Measurements from ENCODE around the gene OGN. TPM values are rescaled to one million over a fixed set of nuclear protein-coding genes. Genes with fewer than 3 reads are reported as not detected.
A peak's percentile ranks its signal among the peaks of the same experiment; 100 is the strongest.

OGN gene
- total RNA-seq, 2 experiments from 2014 or later: not detected

DNA sequence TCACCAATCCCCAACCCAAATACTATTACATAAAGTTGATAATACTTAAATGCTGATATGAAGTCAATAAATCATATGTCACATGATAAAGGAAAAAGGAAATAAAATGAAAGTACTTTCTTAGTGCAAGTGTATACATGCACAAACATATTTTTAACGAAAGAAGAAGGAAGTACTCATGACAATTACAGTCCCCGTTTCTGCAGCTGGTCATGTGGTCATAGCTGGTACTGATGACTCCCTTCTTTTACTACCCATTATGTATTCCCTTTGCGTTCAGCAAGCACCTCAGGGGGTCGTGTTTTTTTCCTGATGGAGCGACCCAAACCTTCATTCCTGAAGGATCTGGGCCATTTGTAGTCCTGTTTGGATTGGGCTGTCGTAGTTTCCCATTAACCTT, 51.3 kb downstream of the OGN start:
- peaks cover 13% of the 10 kb centered on the region for H3K9me3 Mint-ChIP-seq
- H3K36me3 Mint-ChIP-seq (ENCODE audit: low read depth): peaks cover 47% of the 10 kb centered on the region
- POLR2A ChIA-PET: no interaction called here
- CTCF ChIA-PET: no interaction called here
- peaks cover 7% of the 10 kb centered on the region for H3K4me1 Mint-ChIP-seq
- DNase-seq: no peak
- no peak overlapping the region for H3K4me3 Mint-ChIP-seq
- no peaks in the 10 kb centered on the region for H3K27me3 Mint-ChIP-seq
- no peak overlapping the region for H3K27ac Mint-ChIP-seq

DNA sequence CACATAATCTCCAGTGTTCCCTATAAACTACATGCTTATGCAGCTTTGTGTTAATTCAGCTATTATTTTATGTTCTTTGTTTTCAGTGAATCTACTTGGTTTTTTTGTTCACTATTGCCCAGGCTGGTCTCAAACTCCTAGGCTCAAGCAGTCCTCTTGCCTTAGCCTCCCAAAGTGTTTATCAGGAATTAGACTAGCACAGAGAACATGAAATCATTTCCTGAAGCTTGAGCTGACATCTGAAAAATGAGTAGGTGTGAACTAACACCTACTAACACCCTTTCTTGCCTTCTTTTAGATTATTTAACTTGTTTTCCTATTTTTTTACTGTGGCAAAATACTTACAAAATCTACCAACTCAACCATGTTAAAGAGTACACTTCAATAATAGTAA, 53.6 kb downstream of the OGN start:
- H3K4me3 Mint-ChIP-seq: no peak overlapping the region
- H3K4me1 Mint-ChIP-seq: peaks cover 7% of the 10 kb centered on the region
- H3K9me3 Mint-ChIP-seq: peaks cover 6% of the 10 kb centered on the region
- ChIA-PET CTCF (no interaction called here), POLR2A (interaction anchor here (1.1 kb wide), 1 partner anchor 25 kb away, joined by 3 read pairs; the partner anchor contains the start of gene CENPP)
- peak overlapping the region; percentile 13 for H3K27ac Mint-ChIP-seq
- no peak for DNase-seq
- peaks cover 46% of the 10 kb centered on the region for H3K36me3 Mint-ChIP-seq (ENCODE audit: low read depth)
- no peaks in the 10 kb centered on the region for H3K27me3 Mint-ChIP-seq

DNA sequence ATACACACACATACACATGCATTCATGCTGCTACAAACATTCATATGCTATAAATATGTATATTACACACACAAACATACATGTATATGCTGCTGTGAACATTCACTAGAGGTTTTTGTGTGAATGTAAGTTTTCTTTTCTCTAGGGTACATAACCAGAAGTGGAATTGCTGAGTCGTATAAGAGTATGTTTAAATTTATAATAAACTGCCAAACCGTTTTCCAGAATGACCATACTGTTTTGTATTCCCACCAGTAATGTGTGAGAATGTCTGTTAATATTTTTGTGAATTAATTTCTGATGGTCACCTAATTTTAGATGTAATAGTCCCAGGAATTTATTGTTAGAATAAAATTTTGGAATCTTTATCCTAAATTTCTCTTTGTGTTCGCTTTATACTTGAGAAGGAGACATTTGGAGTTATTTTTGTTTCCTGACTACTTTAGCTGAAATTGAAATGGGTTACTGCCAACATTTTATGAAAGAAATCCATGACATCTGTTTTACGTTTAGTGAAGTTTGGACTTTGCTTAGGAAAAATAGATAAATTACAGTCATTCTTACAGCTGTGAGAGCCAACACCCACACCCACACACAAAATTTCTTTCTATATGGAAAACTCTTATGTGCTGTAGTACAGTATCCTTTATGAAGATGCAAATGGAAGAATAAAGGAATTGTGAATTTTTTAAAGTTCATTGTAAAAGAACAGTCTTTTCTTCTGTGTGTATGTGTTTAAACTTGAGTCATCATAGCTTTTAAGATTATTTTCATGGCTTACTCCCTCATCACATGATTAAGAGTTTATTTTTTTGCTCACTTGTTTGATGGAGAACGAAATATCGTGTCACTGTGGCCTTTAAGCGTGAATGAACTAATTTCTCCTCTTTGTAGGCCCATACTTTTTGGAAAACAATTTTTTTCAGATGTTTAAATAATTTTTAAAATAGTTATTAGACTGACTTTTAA, 54.3 kb downstream of the OGN start:
- POLR2A ChIA-PET: no interaction called here
- Mint-ChIP-seq H3K36me3 (ENCODE audit: low read depth) (peaks cover 41% of the 10 kb centered on the region), H3K4me3 (no peak overlapping the region), H3K4me1 (peaks cover 7% of the 10 kb centered on the region), H3K9me3 (peaks cover 6% of the 10 kb centered on the region), H3K27ac (no peak overlapping the region), H3K27me3 (no peaks in the 10 kb centered on the region)
- DNase-seq: no peak
- CTCF ChIA-PET: no interaction called here

DNA sequence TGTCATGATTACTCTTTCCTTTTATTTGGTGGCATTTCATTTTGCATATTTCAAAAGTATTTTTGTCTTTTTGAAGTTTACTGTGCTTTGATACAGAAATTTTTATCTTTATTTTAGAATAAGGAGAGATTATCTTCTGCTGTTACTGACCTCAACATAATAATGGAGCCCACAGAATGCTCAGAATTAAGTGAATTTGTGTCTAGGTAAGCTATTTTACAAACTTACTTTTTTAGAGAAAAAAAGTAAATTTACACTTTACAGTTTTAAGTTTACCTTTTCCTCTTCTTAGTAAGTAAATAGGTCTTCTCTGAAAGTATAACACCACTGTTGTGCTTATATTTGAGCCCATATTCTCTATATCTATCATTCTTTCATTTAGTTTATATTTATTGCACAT, 58.8 kb downstream of the OGN start:
- Mint-ChIP-seq H3K27me3 (no peaks in the 10 kb centered on the region), H3K4me1 (peaks cover under 1% of the 10 kb centered on the region), H3K27ac (no peak overlapping the region), H3K4me3 (no peak overlapping the region), H3K36me3 (ENCODE audit: low read depth) (peaks cover 37% of the 10 kb centered on the region), H3K9me3 (peaks cover 4% of the 10 kb centered on the region)
- no peak for DNase-seq
- ChIA-PET CTCF (no interaction called here), POLR2A (no interaction called here)

DNA sequence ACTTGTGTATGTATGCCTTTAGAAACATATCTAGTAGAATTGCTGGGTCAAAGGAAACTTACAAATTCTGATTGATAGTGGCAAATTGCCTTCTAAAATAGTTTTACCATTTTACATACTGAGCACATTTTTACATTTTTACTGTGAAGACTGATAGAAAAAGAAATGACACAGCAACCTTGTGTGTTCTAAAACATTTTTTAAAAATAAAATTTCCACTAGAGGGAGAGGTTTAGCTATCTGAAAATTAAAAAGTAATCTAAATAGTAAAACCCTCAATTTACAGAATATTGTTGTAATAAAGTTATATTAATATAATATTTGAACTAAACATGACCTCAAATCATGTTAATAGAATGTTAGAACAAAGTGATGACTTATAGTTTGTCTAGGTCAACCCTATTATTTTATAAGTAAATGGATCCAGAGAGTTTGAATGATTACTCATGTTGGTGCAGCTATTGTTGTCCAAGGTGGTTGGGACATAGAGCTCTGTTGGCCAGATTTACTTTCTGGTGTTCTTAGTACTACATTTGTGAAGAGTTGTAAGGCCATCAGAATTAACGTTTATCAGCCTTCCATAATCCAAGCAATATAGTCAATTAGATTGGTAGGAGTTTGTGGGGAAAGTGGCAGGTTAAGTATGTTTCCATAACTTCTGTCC, 61.4 kb downstream of the OGN start:
- no peaks in the 10 kb centered on the region for H3K27me3 Mint-ChIP-seq
- POLR2A ChIA-PET: interaction anchor here (1.2 kb wide), 1 partner anchor 17 kb away, joined by 3 read pairs; the partner anchor contains the start of gene CENPP
- no peak overlapping the region for H3K4me3 Mint-ChIP-seq
- H3K36me3 Mint-ChIP-seq (ENCODE audit: low read depth): peaks cover 49% of the 10 kb centered on the region
- no peak for DNase-seq
- H3K9me3 Mint-ChIP-seq: peaks cover 4% of the 10 kb centered on the region
- H3K27ac Mint-ChIP-seq: no peak overlapping the region
- H3K4me1 Mint-ChIP-seq: no peaks in the 10 kb centered on the region
- CTCF ChIA-PET: interaction anchor here (1.0 to 1.3 kb wide), 2 partner anchors 203 to 291 kb away, joined by 3 to 4 read pairs; no protein-coding TSS in a partner anchor

DNA sequence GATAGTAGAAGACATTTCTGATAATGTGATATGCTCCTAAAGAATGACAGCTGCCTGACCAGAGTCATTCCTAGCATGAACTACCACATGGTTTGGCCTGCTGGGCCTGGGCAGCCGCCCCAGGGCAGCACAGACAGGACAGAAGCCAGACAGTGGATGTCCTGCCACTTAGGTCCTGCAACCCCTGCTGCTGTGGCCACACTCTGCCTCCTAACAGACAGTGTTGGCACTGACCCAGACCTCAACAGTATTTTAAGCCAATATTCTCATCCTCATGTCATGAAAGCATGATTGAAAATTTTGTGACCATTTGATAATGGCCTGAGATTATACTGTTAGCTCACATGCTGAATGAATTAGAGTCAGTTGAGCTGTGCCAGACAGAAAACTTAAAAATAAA, 62.8 kb downstream of the OGN start:
- Mint-ChIP-seq H3K4me1 (no peaks in the 10 kb centered on the region), H3K27ac (no peak overlapping the region), H3K36me3 (ENCODE audit: low read depth) (peaks cover 49% of the 10 kb centered on the region), H3K9me3 (peaks cover 4% of the 10 kb centered on the region), H3K4me3 (no peak overlapping the region), H3K27me3 (no peaks in the 10 kb centered on the region)
- no peak for DNase-seq
- ChIA-PET CTCF (no interaction called here), POLR2A (no interaction called here)

- no peak overlapping the region for H3K27ac Mint-ChIP-seq
- ChIA-PET CTCF (interaction anchor here (0.7 kb wide), 2 partner anchors 195 to 970 kb away, joined by 3 to 4 read pairs; no protein-coding TSS in a partner anchor), POLR2A (interaction anchor here (0.8 kb wide), 1 partner anchor 312 kb away, joined by 3 read pairs; no protein-coding TSS in a partner anchor)
- no peaks in the 10 kb centered on the region for H3K27me3 Mint-ChIP-seq
- H3K4me1 Mint-ChIP-seq: peaks cover 3% of the 10 kb centered on the region
- H3K4me3 Mint-ChIP-seq: no peak overlapping the region
- DNase-seq: no peak
- peaks cover 28% of the 10 kb centered on the region for H3K36me3 Mint-ChIP-seq (ENCODE audit: low read depth)
- no peaks in the 10 kb centered on the region for H3K9me3 Mint-ChIP-seq
Measured at GRCh38 chr9:92333282-92333634, 71.1 kb downstream of the OGN start.

Other genes with a start within 250 kb of the OGN start
- gene IARS1, start 110.9 kb downstream of the OGN start, total RNA-seq: 100 to 1,000 TPM; 145 to 152 TPM
- 10 to 100 TPM; 48.0 to 48.9 TPM for gene NOL8, start 79.2 kb downstream of the OGN start, total RNA-seq
- 10 to 100 TPM; 18.8 to 22.0 TPM for gene CENPP, start 78.6 kb downstream of the OGN start, total RNA-seq
- gene OMD, start 19.9 kb upstream of the OGN start, total RNA-seq: not detected
- gene ASPN, start 77.9 kb upstream of the OGN start, total RNA-seq: not detected
- gene ECM2, start 131.4 kb upstream of the OGN start, total RNA-seq: not detected